SU-DHL-6 (cell line): ENCODE results near the gene SUCLG1.

ENCODE experiments used
- H2AFZ ChIP-seq: fragments of 200-600 bp; sonication (generic); 2 replicates; pipeline ENCODE4 v1.6.1; 2014; ENCODE audit warnings: low read depth, mild to moderate bottlenecking, moderate library complexity, mixed read lengths, antibody characterized with exemption, low read length; ENCODE audit not compliant: severe bottlenecking
- H3F3A ChIP-seq: fragments of 200-600 bp; shearing (Covaris generic); 2 replicates; pipeline ENCODE4 v1.6.0; 2016; ENCODE audit warnings: antibody characterized with exemption, mild to moderate bottlenecking; ENCODE audit not compliant: insufficient read depth
- H3K27ac ChIP-seq: fragments of 200-600 bp; sonication (generic); 2 replicates; pipeline ENCODE4 v1.5.1; 2016; ENCODE audit warnings: low read depth, mild to moderate bottlenecking, low read length, moderate library complexity, mixed read lengths
- H3K27me3 ChIP-seq: fragments of 200-600 bp; sonication (generic), shearing (Covaris generic); 2 replicates; pipeline ENCODE4 v1.6.0; 2014; ENCODE audit warnings: mild to moderate bottlenecking, low read length
- H3K36me3 ChIP-seq: fragments of 200-600 bp; sonication (generic); 2 replicates; pipeline ENCODE4 v1.6.1; 2014; ENCODE audit warnings: mild to moderate bottlenecking, low read length, mixed read lengths
- H3K4me2 ChIP-seq: fragments of 300-600, 200-600 bp; shearing (Covaris generic), sonication (generic); 2 replicates; pipeline ENCODE4 v1.6.0; 2014; ENCODE audit warnings: low read length, low read depth, mild to moderate bottlenecking; ENCODE audit not compliant: poor library complexity, severe bottlenecking
- H3K4me3 ChIP-seq: fragments of 200-600 bp; sonication (generic); 2 replicates; pipeline ENCODE4 v1.5.1; 2014; ENCODE audit warnings: antibody characterized with exemption, low read length, mild to moderate bottlenecking, mixed read lengths; ENCODE audit not compliant: insufficient read depth, poor library complexity, severe bottlenecking
- H3K79me2 ChIP-seq: fragments of 200-600 bp; sonication (generic); 2 replicates; pipeline ENCODE4 v1.6.1; 2014; ENCODE audit warnings: mild to moderate bottlenecking, low read length, moderate library complexity; ENCODE audit not compliant: insufficient read depth
- H3K9ac ChIP-seq: fragments of 200-600 bp; sonication (generic); 2 replicates; pipeline ENCODE4 v1.7.0; 2014; ENCODE audit warnings: mild to moderate bottlenecking, low read length
- H3K9me2 ChIP-seq: fragments of 200-600 bp; sonication (generic); replicated peaks from 2 replicates; pipeline ENCODE4 v1.6.1; 2014; ENCODE audit warnings: low read length; ENCODE audit not compliant: insufficient read depth
- H3K9me3 ChIP-seq: fragments of 200-600 bp; sonication (generic); 2 replicates; pipeline ENCODE4 v1.6.1; 2014; ENCODE audit warnings: low read length, mixed read lengths; ENCODE audit not compliant: insufficient read depth
- H4K20me1 ChIP-seq: fragments of 200-600 bp; sonication (generic); 2 replicates; pipeline ENCODE4 v1.6.1; 2014; ENCODE audit warnings: low read depth, mild to moderate bottlenecking, antibody characterized with exemption, low read length, moderate library complexity, mixed read lengths
- CTCF ChIP-seq: fragments of 200-600 bp; sonication (generic); IDR thresholded peaks from one replicate; pipeline ENCODE4 v1.5.1; 2017; ENCODE audit warnings: antibody characterized with exemption, mild to moderate bottlenecking, low read length, moderate library complexity; ENCODE audit not compliant: insufficient read depth, poor library complexity, severe bottlenecking
- EZH2phosphoT487 ChIP-seq: fragments of 200-600 bp; sonication (generic), shearing (Covaris generic); conservative IDR thresholded peaks from 2 replicates; pipeline ENCODE4 v1.6.1; 2018; ENCODE audit warnings: mild to moderate bottlenecking, antibody characterized with exemption, low read length, moderate library complexity, mixed read lengths

Gene SUCLG1

GRCh38 chr2:84388921-84389490, 70.1 kb downstream of the SUCLG1 start:
- H3K9me3 ChIP-seq: no peaks in the 10 kb centered on the region
- H3K27ac ChIP-seq: no peak overlapping the region
- TF ChIP-seq EZH2phosphoT487 (no peak), CTCF (no peak)
- no peaks in the 10 kb centered on the region for H3K79me2 ChIP-seq
- H3K4me3 ChIP-seq: no peak overlapping the region
- H3K9me2 ChIP-seq: 0 out of 2 replicates have a peak, but pooled peaks cover 3% of the 10 kb centered on the region
- peaks cover 3% of the 10 kb centered on the region; the same call in 1 of the 2 replicates for H3K27me3 ChIP-seq
- no peak overlapping the region for H2AFZ ChIP-seq
- H3K36me3 ChIP-seq: no peaks in the 10 kb centered on the region
- H3K4me2 ChIP-seq: no peak overlapping the region
- H3F3A ChIP-seq: no peaks in the 10 kb centered on the region
- H4K20me1 ChIP-seq: no peaks in the 10 kb centered on the region
- no peak overlapping the region for H3K9ac ChIP-seq

GRCh38 chr2:84388133-84388532, 70.9 kb downstream of the SUCLG1 start:
- H3K9ac ChIP-seq: no peak overlapping the region

GRCh38 chr2:84386336-84387040, 72.6 kb downstream of the SUCLG1 start:
- Histone ChIP-seq H3K9me2 (no peaks in the 10 kb centered on the region), H3K27ac (no peak overlapping the region), H3K9me3 (no peaks in the 10 kb centered on the region), H3K9ac (no peak overlapping the region), H4K20me1 (no peaks in the 10 kb centered on the region), H3K79me2 (no peaks in the 10 kb centered on the region), H2AFZ (no peak overlapping the region), H3F3A (no peaks in the 10 kb centered on the region), H3K4me2 (no peak overlapping the region), H3K27me3 (peaks cover 3% of the 10 kb centered on the region; the same call in 1 of the 2 replicates), H3K4me3 (no peak overlapping the region), H3K36me3 (no peaks in the 10 kb centered on the region)
- no peak for TF ChIP-seq CTCF
- TF ChIP-seq EZH2phosphoT487: no peak

More at GRCh38 chr2:84388133-84388532, 70.9 kb downstream of the SUCLG1 start:
- no peak overlapping the region for H3K4me3 ChIP-seq
- no peak overlapping the region for H3K4me2 ChIP-seq
- peaks cover 3% of the 10 kb centered on the region; the same call in 1 of the 2 replicates for H3K27me3 ChIP-seq
- TF ChIP-seq EZH2phosphoT487 (no peak), CTCF (no peak)
- H3K36me3 ChIP-seq: no peaks in the 10 kb centered on the region
- H3K27ac ChIP-seq: no peak overlapping the region
- H3F3A ChIP-seq: no peaks in the 10 kb centered on the region
- H2AFZ ChIP-seq: no peak overlapping the region
- H3K79me2 ChIP-seq: no peaks in the 10 kb centered on the region
- no peaks in the 10 kb centered on the region for H3K9me2 ChIP-seq
- no peaks in the 10 kb centered on the region for H4K20me1 ChIP-seq
- no peaks in the 10 kb centered on the region for H3K9me3 ChIP-seq
